ENCODE results near the gene NONO.

GRCh38 chrX:71321731-71322130 lies 38.3 kb downstream of the NONO start:
- TF ChIP-seq CTCF (IDR thresholded peaks at IDR 0.05) (no peak), POLR2A (IDR thresholded peaks at IDR 0.05) (no peak)

All from right lobe of liver (tissue), 4 donors.